Liver (tissue), 9 donors: Measurements from ENCODE around the gene TMEM178B. TPM values are rescaled to one million over a fixed set of nuclear protein-coding genes. Genes with fewer than 3 reads are reported as not detected.

Experiments used
- DNase-seq: peaks from one replicate; pipeline ENCODE4 v3.0.0-alpha.2; 2017; ENCODE audit warnings: low spot score
- H3K27ac ChIP-seq, 2 donors: one replicate each; pipeline ENCODE4 v1.7.0; 2013; ENCODE audit warnings: inconsistent platforms in 2 of 2, low read length in 2 of 2, control low read depth in 1 of 2, low read depth in 1 of 2, mild to moderate bottlenecking in 1 of 2
- H3K27me3 ChIP-seq, 4 donors: one replicate each; pipeline versions ENCODE4 v1.6.1 to v1.7.0; 2013; ENCODE audit warnings: low read length in 3 of 4, inconsistent platforms in 1 of 4, mild to moderate bottlenecking in 1 of 4, moderate library complexity in 1 of 4; ENCODE audit not compliant: control insufficient read depth in 4 of 4, insufficient read depth in 4 of 4
- H3K36me3 ChIP-seq, 4 donors: one replicate each; pipeline versions ENCODE4 v1.6.1 to v1.7.0; 2013; ENCODE audit warnings: low read length in 3 of 4, mild to moderate bottlenecking in 3 of 4, low read depth in 1 of 4, moderate library complexity in 1 of 4; ENCODE audit not compliant: control insufficient read depth in 4 of 4, insufficient read depth in 3 of 4
- H3K4me1 ChIP-seq, 4 donors: one replicate each; pipeline versions ENCODE4 v1.6.1 to v1.7.0; 2013; ENCODE audit warnings: low read length in 3 of 4, mild to moderate bottlenecking in 3 of 4, moderate library complexity in 1 of 4; ENCODE audit not compliant: control insufficient read depth in 4 of 4, insufficient read depth in 4 of 4
- H3K4me3 ChIP-seq, 3 donors: one replicate each; pipeline versions ENCODE4 v1.6.1 to v1.7.0; 2013; ENCODE audit warnings: low read length in 3 of 3, control low read depth in 1 of 3, low read depth in 1 of 3, mild to moderate bottlenecking in 1 of 3
- H3K9ac ChIP-seq, 2 donors: one replicate each; pipeline ENCODE4 v1.7.0; 2013; ENCODE audit warnings: low read length in 2 of 2, mild to moderate bottlenecking in 2 of 2, moderate library complexity in 2 of 2, control low read depth in 1 of 2, low read depth in 1 of 2
- H3K9me3 ChIP-seq, 4 donors: one replicate each; pipeline versions ENCODE4 v1.6.1 to v1.7.0; 2013; ENCODE audit warnings: low read length in 3 of 4; ENCODE audit not compliant: control insufficient read depth in 4 of 4
- ATF3 ChIP-seq: IDR thresholded peaks from 2 replicates; pipeline ENCODE4 v1.6.1; 2016; ENCODE audit warnings: antibody characterized with exemption
- EGR1 ChIP-seq, 2 donors: IDR thresholded peaks; 2 replicates each; pipeline ENCODE4 v1.6.1; 2016 to 2018; ENCODE audit warnings: antibody characterized with exemption in 2 of 2, low read depth in 2 of 2
- FOXA1 ChIP-seq: IDR thresholded peaks from 2 replicates; pipeline ENCODE4 v1.6.1; 2016; ENCODE audit warnings: antibody characterized with exemption
- FOXA2 ChIP-seq: IDR thresholded peaks from 2 replicates; pipeline ENCODE4 v1.6.1; 2016; ENCODE audit warnings: antibody characterized with exemption
- GABPA ChIP-seq, 2 donors: IDR thresholded peaks in 1 of 2; conservative IDR thresholded peaks in 1 of 2; 2 replicates each; pipeline ENCODE4 v1.6.1; 2016; ENCODE audit warnings: antibody characterized with exemption in 2 of 2, mild to moderate bottlenecking in 1 of 2, moderate library complexity in 1 of 2
- HNF4A ChIP-seq, 2 donors: conservative IDR thresholded peaks; 2 replicates each; pipeline ENCODE4 v1.6.1; 2016; ENCODE audit warnings: antibody characterized with exemption in 2 of 2, mild to moderate bottlenecking in 2 of 2
- HNF4G ChIP-seq: IDR thresholded peaks from 2 replicates; pipeline ENCODE4 v1.6.1; 2016; ENCODE audit warnings: antibody characterized with exemption
- JUND ChIP-seq, 2 donors: IDR thresholded peaks; 2 replicates each; pipeline ENCODE4 v1.6.1; 2016; ENCODE audit warnings: antibody characterized with exemption in 2 of 2
- MAX ChIP-seq: IDR thresholded peaks from 2 replicates; pipeline ENCODE4 v1.6.1; 2016; ENCODE audit warnings: antibody characterized with exemption
- NR2F2 ChIP-seq: IDR thresholded peaks from 2 replicates; pipeline ENCODE4 v1.6.1; 2016; ENCODE audit warnings: antibody characterized with exemption
- RAD21 ChIP-seq, 2 donors: IDR thresholded peaks; 2 replicates each; pipeline ENCODE4 v1.6.1; 2016; ENCODE audit warnings: antibody characterized with exemption in 2 of 2, mild to moderate bottlenecking in 2 of 2
- REST ChIP-seq: IDR thresholded peaks from 2 replicates; pipeline ENCODE4 v1.6.1; 2016; ENCODE audit warnings: antibody characterized with exemption, mild to moderate bottlenecking
- RXRA ChIP-seq, 2 donors: IDR thresholded peaks; 2 replicates each; pipeline ENCODE4 v1.6.1; 2017 to 2018; ENCODE audit warnings: antibody characterized with exemption in 2 of 2, mild to moderate bottlenecking in 1 of 2
- SP1 ChIP-seq: IDR thresholded peaks from 2 replicates; pipeline ENCODE4 v1.6.1; 2018; ENCODE audit warnings: antibody characterized with exemption, mild to moderate bottlenecking
- YY1 ChIP-seq: IDR thresholded peaks from 2 replicates; pipeline ENCODE4 v1.6.1; 2016; ENCODE audit warnings: antibody characterized with exemption, mild to moderate bottlenecking
- WGBS: extraction: QIAGEN DNeasy Blood & Tissue Kit; methylation state at CpG from one replicate; pipeline ENCODE4 v1.1.7; 2013; 5-methylcytosine and 5-hydroxymethylcytosine counted together
- polyA plus RNA-seq, 2 donors: library from polyadenylated mRNA; stranded (reverse) in 1 of 2; unstranded in 1 of 2; fragments of 200-250 nt in 1 of 2; fragments of >200 nt in 1 of 2; fragmentation: Nextera tagmentation in 1 of 2; extraction: Ambion mirVana in 1 of 2; gene quantifications; one replicate each; pipeline versions ENCODE4 v1.2.1 to v1.2.3, GENCODE V29; 2013 to 2015
- total RNA-seq, 2 donors: library from RNA; depleted of rRNA; stranded (reverse); fragments of >200 nt; gene quantifications; one replicate each; pipeline ENCODE4 v1.2.3, GENCODE V29; 2014
- TF ChIP-seq, protein P1 (sequence below): IDR thresholded peaks from 2 replicates; pipeline ENCODE4 v1.6.1; 2016; ENCODE audit warnings: antibody characterized with exemption
- TF ChIP-seq, protein P2 (sequence below): fragments of 150-350 bp; IDR thresholded peaks from 2 replicates; pipeline ENCODE4 v1.5.1; 2017; ENCODE audit warnings: improper control_type of control experiment, low read depth, low read length; ENCODE audit not compliant: missing input control
- donor health status: healthy.
- donor health status: healthy.
- donor health status: healthy.
- donor health status: healthy.
- donor health status: healthy.

Gene TMEM178B
- total and polyA plus RNA-seq, 4 donors: under 0.01 to 0.02 (median under 0.01) TPM; not detected in 1

GRCh38 chr7:141151746-141152145 is 77.9 kb downstream of the TMEM178B start (continued):
- TF ChIP-seq, protein P1, sequence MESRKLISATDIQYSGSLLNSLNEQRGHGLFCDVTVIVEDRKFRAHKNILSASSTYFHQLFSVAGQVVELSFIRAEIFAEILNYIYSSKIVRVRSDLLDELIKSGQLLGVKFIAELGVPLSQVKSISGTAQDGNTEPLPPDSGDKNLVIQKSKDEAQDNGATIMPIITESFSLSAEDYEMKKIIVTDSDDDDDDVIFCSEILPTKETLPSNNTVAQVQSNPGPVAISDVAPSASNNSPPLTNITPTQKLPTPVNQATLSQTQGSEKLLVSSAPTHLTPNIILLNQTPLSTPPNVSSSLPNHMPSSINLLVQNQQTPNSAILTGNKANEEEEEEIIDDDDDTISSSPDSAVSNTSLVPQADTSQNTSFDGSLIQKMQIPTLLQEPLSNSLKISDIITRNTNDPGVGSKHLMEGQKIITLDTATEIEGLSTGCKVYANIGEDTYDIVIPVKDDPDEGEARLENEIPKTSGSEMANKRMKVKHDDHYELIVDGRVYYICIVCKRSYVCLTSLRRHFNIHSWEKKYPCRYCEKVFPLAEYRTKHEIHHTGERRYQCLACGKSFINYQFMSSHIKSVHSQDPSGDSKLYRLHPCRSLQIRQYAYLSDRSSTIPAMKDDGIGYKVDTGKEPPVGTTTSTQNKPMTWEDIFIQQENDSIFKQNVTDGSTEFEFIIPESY: no peak

DNA sequence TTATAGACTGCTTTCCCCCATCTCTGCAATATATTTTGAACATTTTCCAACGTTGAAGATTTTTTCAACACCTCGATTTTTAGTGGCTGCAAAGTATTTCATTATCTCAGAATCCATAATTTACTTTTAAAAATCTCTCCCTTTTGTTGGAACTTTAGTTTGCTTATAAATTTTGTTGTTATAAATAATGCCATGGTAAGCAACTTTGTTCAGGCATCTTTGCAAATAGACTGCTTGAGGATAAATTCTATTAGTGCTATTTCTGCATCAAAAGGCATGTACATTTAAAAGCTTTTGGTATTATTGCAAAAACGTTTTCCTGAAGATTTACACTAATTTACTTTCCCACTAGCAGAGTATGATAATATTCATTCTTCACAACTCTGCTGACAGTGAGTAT is 79.4 kb downstream of the TMEM178B start:
- Histone ChIP-seq H3K9me3 (no peaks in the 10 kb centered on the region), H3K27ac (no peak overlapping the region), H3K9ac (no peak overlapping the region), H3K4me3 (no peak overlapping the region), H3K27me3 (peaks cover 0 to 3% (median 0%) of the 10 kb centered on the region in 4 donors), H3K36me3 (no peaks in the 10 kb centered on the region), H3K4me1 (no peaks in the 10 kb centered on the region)
- DNase-seq: no peak
- no peak for TF ChIP-seq FOXA2
- no peak for TF ChIP-seq HNF4A (conservative IDR thresholded peaks at IDR 0.05)
- no peak for TF ChIP-seq RAD21 (IDR thresholded peaks at IDR 0.05)
- TF ChIP-seq, protein P1: no peak
- TF ChIP-seq ATF3: no peak
- TF ChIP-seq JUND (IDR thresholded peaks at IDR 0.05): no peak
- no peak for TF ChIP-seq GABPA (IDR thresholded peaks at IDR 0.05 in 1 of 2, conservative IDR thresholded peaks at IDR 0.05 in 1 of 2)
- no peak for TF ChIP-seq EGR1 (IDR thresholded peaks at IDR 0.05; ENCODE audit: low read depth in 2 of 2)
- WGBS: 42% methylated on average over 3 of the region's 3 CpGs

DNA sequence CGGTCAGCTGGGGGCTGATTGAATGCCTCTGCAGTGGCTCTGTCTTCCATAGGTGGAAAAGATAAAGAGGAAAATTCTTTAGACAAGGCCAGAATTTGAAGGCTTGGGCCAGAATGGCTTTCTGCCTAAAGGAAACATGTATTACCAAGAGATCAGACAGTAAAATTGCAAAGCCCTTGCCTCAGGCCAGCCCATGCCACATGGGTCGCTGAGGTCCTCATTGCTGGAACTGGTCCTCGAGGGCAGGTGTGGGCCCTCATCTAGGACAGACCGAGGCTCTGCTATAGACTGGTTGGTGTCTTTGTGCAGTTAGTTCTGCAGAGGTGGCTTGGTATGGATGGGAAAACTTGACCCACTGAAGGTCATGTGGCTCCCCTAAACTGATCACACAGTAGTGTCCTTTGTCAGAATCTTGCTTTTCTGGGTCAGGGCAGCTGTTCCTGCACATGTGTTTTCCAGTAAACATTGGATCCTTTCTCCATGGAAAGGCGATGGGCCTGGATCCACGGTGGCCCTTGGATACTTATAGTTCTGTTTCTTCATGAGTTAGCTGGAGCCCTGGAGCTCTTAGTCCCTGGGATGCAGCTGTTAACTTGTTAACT is 80.4 kb downstream of the TMEM178B start:
- Histone ChIP-seq H3K27me3 (peaks cover 0 to 3% (median 0%) of the 10 kb centered on the region in 4 donors), H3K9ac (no peak overlapping the region), H3K9me3 (no peaks in the 10 kb centered on the region), H3K4me3 (no peak overlapping the region), H3K36me3 (no peaks in the 10 kb centered on the region), H3K4me1 (no peaks in the 10 kb centered on the region), H3K27ac (no peak overlapping the region)
- no peak for DNase-seq
- 81% methylated on average over 6 of the region's 6 CpGs for WGBS
- no peak for TF ChIP-seq NR2F2
- TF ChIP-seq REST: no peak
- no peak for TF ChIP-seq ATF3
- TF ChIP-seq HNF4G: no peak
- TF ChIP-seq YY1: no peak
- TF ChIP-seq MAX: no peak
- TF ChIP-seq, protein P2, sequence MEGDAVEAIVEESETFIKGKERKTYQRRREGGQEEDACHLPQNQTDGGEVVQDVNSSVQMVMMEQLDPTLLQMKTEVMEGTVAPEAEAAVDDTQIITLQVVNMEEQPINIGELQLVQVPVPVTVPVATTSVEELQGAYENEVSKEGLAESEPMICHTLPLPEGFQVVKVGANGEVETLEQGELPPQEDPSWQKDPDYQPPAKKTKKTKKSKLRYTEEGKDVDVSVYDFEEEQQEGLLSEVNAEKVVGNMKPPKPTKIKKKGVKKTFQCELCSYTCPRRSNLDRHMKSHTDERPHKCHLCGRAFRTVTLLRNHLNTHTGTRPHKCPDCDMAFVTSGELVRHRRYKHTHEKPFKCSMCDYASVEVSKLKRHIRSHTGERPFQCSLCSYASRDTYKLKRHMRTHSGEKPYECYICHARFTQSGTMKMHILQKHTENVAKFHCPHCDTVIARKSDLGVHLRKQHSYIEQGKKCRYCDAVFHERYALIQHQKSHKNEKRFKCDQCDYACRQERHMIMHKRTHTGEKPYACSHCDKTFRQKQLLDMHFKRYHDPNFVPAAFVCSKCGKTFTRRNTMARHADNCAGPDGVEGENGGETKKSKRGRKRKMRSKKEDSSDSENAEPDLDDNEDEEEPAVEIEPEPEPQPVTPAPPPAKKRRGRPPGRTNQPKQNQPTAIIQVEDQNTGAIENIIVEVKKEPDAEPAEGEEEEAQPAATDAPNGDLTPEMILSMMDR: no peak
- no peak for TF ChIP-seq RXRA (IDR thresholded peaks at IDR 0.05)
- TF ChIP-seq EGR1 (IDR thresholded peaks at IDR 0.05; ENCODE audit: low read depth in 2 of 2): no peak
- TF ChIP-seq HNF4A (conservative IDR thresholded peaks at IDR 0.05): no peak
- no peak for TF ChIP-seq FOXA1
- no peak for TF ChIP-seq SP1
- no peak for TF ChIP-seq GABPA (IDR thresholded peaks at IDR 0.05 in 1 of 2, conservative IDR thresholded peaks at IDR 0.05 in 1 of 2)
- no peak for TF ChIP-seq JUND (IDR thresholded peaks at IDR 0.05)
- no peak for TF ChIP-seq FOXA2
- no peak for TF ChIP-seq RAD21 (IDR thresholded peaks at IDR 0.05)
